HG02852 (cell line): ENCODE results near the gene ARPIN.
A peak's percentile ranks its signal among the peaks of the same experiment; 100 is the strongest.
"Not testable (repeated sequence)": the region's sequence is repeated elsewhere in the genome, so short reads cannot be mapped to it uniquely, and the experiment has no call there.

ENCODE experiments used
- ATAC-seq: cut with Tn5 transposase; IDR thresholded peaks from one replicate; pipeline ENCODE4 v1.9.1; 2021; ENCODE audit warnings: mild to moderate bottlenecking, moderate library complexity; ENCODE audit not compliant: unreplicated experiment

The ARPIN gene

GRCh38 chr15:89878323-89878722, 34.4 kb downstream of the ARPIN start:
- ATAC-seq = no peak

GRCh38 chr15:89877083-89877425, 35.7 kb downstream of the ARPIN start:
- no peak for ATAC-seq

- ATAC-seq = no peak
Observed at GRCh38 chr15:89876396-89877082, 36.2 kb downstream of the ARPIN start.

GRCh38 chr15:89875741-89876140, 37.0 kb downstream of the ARPIN start:
- ATAC-seq = no peak

- ATAC-seq = peak; percentile 77
Observed at GRCh38 chr15:89874926-89875564, 37.7 kb downstream of the ARPIN start.

- ATAC-seq = no peak
Observed at GRCh38 chr15:89870688-89871288, 42.0 kb downstream of the ARPIN start.

- no peak for ATAC-seq
Observed at GRCh38 chr15:89870006-89870405, 42.7 kb downstream of the ARPIN start.

GRCh38 chr15:89869490-89869889, 43.3 kb downstream of the ARPIN start:
- not testable (repeated sequence) for ATAC-seq

- ATAC-seq = no peak
Observed at GRCh38 chr15:89864958-89865739, 47.6 kb downstream of the ARPIN start.

- no peak for ATAC-seq
Observed at GRCh38 chr15:89863918-89864317, 48.8 kb downstream of the ARPIN start.

- no peak for ATAC-seq
Observed at GRCh38 chr15:89860891-89861290, 51.9 kb downstream of the ARPIN start.

GRCh38 chr15:89860431-89860830, 52.3 kb downstream of the ARPIN start:
- no peak for ATAC-seq

GRCh38 chr15:89858661-89859458, 53.9 kb downstream of the ARPIN start:
- ATAC-seq = no peak

- no peak for ATAC-seq
Observed at GRCh38 chr15:89857673-89858072, 55.1 kb downstream of the ARPIN start.

GRCh38 chr15:89855948-89856347, 56.8 kb downstream of the ARPIN start:
- ATAC-seq = no peak

- not testable (repeated sequence) for ATAC-seq
Observed at GRCh38 chr15:89854863-89855262, 57.9 kb downstream of the ARPIN start.

- ATAC-seq = no peak
Observed at GRCh38 chr15:89852342-89852995, 60.3 kb downstream of the ARPIN start.

- peak; percentile 64 for ATAC-seq
Observed at GRCh38 chr15:89851673-89852341, 60.9 kb downstream of the ARPIN start.

GRCh38 chr15:89848970-89849292, 63.8 kb downstream of the ARPIN start:
- ATAC-seq = no peak

- no peak for ATAC-seq
Observed at GRCh38 chr15:89847101-89847500, 65.7 kb downstream of the ARPIN start.
